ENCODE results near the gene OLFM2. TPM values are rescaled to one million over a fixed set of nuclear protein-coding genes. Genes with fewer than 3 reads are reported as not detected.

The OLFM2 gene
- total RNA-seq, 1 experiment from 2014 or later: 9.7 TPM

- Histone ChIP-seq H3K4me1 (ENCODE audit: control insufficient read depth, insufficient read depth, low read length) (no peaks in the 10 kb centered on the region), H3K36me3 (ENCODE audit: control insufficient read depth, insufficient read depth, low read length) (no peaks in the 10 kb centered on the region), H3K4me3 (ENCODE audit: low read depth in 2 of 2, low read length in 2 of 2) (no peak overlapping the region), H3K9me3 (ENCODE audit: control insufficient read depth, insufficient read depth, low read depth, low read length) (no peaks in the 10 kb centered on the region), H3K27ac (ENCODE audit: low read length) (no peak overlapping the region), H3K27me3 (ENCODE audit: control insufficient read depth, insufficient read depth, low read length) (no peaks in the 10 kb centered on the region)
- DNase-seq (ENCODE audit: low read depth, low spot score) (no peak), ATAC-seq (no peak)
- no peak for TF ChIP-seq REST (IDR thresholded peaks at IDR 0.05; ENCODE audit: insufficient read depth in 1 of 2, low read depth in 2 of 2, low read length in 1 of 2)
- no peak for TF ChIP-seq SIN3A (IDR thresholded peaks at IDR 0.05; ENCODE audit: borderline replicate concordance, insufficient read depth, low read depth, low read length)
- no peak for TF ChIP-seq POLR2AphosphoS5 (IDR thresholded peaks at IDR 0.05; ENCODE audit: low read depth, low read length)
- no peak for TF ChIP-seq CTCF (IDR thresholded peaks at IDR 0.05)
- in situ Hi-C loops (cut with HindIII; ENCODE audit: low pct_unique_long_range_greater_than_20kb, low sequenced_read_pairs) (no loop called here), intact Hi-C loops (cut with micrococcal nuclease; ENCODE audit: unreplicated experiment) (no loop called here)
- ChIA-PET CTCF (interaction anchor here (0.5 kb wide), 1 partner anchor 163 kb away, joined by 8 read pairs; no protein-coding TSS in a partner anchor), POLR2A (no interaction called here)
- no TSS peak for BruUV-seq (replicated peaks)
Observed at GRCh38 chr19:9863759-9864158, 72.6 kb downstream of the OLFM2 start.

GRCh38 chr19:9862938-9863337 is 73.4 kb downstream of the OLFM2 start:
- no peak for TF ChIP-seq SIN3A (IDR thresholded peaks at IDR 0.05; ENCODE audit: borderline replicate concordance, insufficient read depth, low read depth, low read length)
- no peak for TF ChIP-seq POLR2AphosphoS5 (IDR thresholded peaks at IDR 0.05; ENCODE audit: low read depth, low read length)
- TF ChIP-seq CTCF (IDR thresholded peaks at IDR 0.05): no peak
- TF ChIP-seq TCF7L2 (IDR thresholded peaks at IDR 0.05; ENCODE audit: low read depth, low read length): no peak
- no peak for TF ChIP-seq REST (IDR thresholded peaks at IDR 0.05; ENCODE audit: insufficient read depth in 1 of 2, low read depth in 2 of 2, low read length in 1 of 2)
- in situ Hi-C loops (cut with HindIII; ENCODE audit: low pct_unique_long_range_greater_than_20kb, low sequenced_read_pairs) (no loop called here), intact Hi-C loops (cut with micrococcal nuclease; ENCODE audit: unreplicated experiment) (no loop called here)
- POLR2A ChIA-PET: no interaction called here
- Histone ChIP-seq H3K27ac (ENCODE audit: low read length) (no peak overlapping the region), H3K27me3 (ENCODE audit: control insufficient read depth, insufficient read depth, low read length) (no peaks in the 10 kb centered on the region), H3K9me3 (ENCODE audit: control insufficient read depth, insufficient read depth, low read depth, low read length) (no peaks in the 10 kb centered on the region), H3K4me1 (ENCODE audit: control insufficient read depth, insufficient read depth, low read length) (no peaks in the 10 kb centered on the region), H3K36me3 (ENCODE audit: control insufficient read depth, insufficient read depth, low read length) (no peaks in the 10 kb centered on the region), H3K4me3 (ENCODE audit: low read depth in 2 of 2, low read length in 2 of 2) (no peak overlapping the region)
- no peak for ATAC-seq
- CTCF ChIA-PET: no interaction called here
- no TSS peak for BruUV-seq (replicated peaks)
- no peak for DNase-seq (ENCODE audit: low read depth, low spot score)
